ENCODE measurements around the gene LRP6.
"Not testable (repeated sequence)": the region's sequence is repeated elsewhere in the genome, so short reads cannot be mapped to it uniquely, and the experiment has no call there.

Gene LRP6

DNA sequence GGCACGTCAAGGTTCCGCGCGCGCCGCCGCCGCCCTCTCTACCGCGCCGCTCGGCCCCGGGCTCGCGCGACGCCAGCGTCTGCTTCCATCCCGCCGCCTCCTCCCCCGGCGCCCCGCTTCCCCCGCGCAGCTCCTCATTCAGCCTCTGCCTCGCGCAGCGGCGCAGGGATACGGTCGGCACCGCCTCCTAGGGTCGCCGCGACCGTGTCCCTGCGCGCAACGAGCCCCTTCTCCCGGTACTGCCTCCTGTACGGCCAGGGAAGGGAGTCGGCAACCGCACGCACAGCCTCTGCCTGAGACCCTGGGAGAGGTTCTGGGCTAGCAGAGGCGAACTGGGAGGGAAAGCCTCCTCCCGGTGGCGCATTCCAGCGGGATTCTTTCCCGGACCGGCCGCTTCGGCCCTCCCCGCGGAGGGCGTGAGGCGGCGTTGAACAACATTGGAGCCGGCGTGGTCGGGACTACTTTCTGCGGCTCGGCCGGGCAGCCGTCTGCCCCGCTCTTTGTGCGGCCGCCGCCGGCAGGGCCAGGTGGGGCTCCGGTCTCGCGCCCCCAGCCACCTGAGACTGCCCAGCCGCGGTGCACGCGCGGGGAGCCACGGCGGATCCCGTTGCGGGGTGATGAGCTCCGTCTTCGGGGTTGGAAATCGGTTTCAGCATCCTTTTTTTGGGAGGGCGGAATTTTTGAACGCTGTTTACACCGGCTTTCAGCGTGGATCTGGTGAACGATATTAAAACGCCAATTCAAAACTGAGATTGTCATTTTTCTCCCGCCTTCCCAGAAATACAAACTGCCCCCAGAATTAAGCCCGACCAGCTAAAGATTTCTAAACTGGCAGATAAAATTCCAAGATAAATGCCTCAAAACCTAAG lies at the start of gene LRP6:
Gene LRP6, minus strand, starts transcription at position 172 of the 869 bp plus-strand sequence. CDS start 309 bp downstream, outside the sequence.
- peak; percentile 94 for DNase-seq

DNA sequence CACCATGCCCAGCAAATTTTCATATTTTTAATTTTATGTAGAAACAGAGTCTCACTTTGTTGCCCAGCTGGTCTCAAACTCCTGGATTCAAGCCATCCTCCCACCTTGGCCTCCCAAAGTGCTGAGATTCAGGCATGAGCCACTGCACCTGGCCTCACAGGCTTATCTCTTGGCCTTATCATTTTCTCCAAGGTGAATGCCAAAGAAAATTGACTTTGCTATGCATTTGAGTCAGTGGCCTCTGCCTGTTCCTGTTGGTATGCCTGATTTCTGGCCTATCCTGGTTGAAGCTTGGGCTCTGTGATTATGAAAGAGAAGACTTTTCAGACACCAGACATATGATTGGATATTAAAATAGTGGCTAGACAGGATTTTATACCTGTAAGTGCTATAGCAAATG lies 49.0 kb upstream of the LRP6 start:
- DNase-seq = no peak

DNA sequence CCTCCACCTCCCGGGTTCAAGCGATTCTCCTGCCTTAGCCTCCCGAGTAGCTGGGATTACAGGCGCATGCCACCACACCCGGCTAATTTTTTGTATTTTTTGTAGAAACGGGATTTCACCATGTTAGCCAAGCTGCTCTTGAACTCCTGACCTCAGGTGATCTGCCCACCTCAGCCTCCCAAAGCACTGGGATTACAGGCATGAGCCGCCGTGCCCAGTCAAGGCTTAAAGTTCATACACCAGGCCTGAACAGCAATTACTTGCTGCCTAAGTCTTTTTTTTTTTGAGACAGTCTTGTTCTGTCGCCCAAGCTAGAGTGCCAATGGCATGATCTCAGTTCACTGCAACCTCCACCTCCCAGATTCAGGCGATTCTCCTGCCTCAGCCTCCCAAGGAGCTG lies 43.9 kb upstream of the LRP6 start:
- DNase-seq = not testable (repeated sequence)

DNA sequence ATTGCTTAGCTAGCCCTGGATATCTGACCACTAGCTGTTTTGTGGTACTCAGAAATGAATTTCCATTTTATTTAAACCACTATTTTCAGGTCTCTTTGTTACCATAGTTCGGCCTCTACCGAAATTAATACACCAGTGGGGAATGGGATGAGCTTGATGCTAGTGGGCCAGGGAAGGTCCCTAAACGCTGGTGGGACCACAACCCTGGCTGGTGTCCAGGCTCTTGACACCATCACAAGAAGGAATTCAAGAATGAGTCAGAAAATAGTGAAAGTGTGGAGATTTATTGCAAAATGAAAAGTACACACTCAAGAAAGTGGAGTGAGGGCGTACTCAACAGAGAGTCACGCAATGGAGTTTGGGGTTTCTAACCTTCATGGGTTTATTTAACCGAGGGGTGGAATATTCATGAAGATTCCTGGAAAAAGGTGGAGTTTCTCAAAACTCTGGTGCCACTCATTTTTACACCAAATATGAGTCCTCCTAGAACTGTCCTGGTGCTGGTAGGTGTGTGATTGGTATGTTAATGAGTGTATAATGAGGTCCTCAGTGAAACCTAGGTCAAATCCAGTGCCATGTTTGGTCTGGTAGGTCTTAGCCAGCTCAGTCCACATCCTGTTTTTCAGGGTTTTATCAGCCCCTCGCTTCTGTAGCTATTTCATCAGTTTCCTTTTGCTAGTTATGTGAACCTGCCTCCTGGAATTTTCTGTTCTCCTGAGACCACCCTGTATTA lies 38.9 kb upstream of the LRP6 start:
- DNase-seq = no peak

DNA sequence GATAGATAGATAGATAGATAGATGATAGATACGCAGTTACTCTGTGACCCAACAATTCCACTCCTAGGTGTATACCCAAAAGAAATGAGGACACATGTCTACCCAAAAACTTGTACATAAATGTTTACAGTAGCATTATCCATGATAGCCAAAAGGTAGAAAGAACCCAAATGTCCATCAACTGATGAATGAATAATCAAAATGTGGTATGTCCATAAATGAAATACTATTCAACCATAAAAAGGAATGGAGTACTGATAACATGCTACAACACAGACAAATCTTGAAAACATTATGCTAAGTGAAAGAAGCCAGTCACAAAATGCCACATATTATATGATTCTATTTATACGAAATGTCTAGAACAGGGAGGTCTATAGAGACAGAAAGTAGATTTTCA lies 36.1 kb upstream of the LRP6 start:
- DNase-seq = no peak

DNA sequence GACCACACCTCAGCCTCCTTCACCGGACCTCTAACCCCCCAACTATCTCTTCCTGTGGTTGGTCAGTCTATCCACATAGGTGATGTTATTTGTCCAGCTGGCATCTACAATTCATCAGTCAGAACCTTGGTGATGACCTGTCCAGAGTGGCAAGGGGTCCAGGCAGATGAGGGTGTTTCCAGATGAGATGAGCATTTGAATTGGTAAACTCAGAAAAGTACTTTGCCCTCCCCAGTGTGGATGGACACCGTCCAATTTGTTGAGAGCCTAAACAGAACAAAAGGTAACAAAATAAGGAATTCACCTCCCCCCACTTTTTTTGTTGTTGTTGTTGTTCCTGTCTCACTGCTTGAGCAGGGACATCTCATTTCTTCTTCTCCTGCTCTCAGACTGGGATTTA lies 34.3 kb upstream of the LRP6 start:
- DNase-seq = no peak

DNA sequence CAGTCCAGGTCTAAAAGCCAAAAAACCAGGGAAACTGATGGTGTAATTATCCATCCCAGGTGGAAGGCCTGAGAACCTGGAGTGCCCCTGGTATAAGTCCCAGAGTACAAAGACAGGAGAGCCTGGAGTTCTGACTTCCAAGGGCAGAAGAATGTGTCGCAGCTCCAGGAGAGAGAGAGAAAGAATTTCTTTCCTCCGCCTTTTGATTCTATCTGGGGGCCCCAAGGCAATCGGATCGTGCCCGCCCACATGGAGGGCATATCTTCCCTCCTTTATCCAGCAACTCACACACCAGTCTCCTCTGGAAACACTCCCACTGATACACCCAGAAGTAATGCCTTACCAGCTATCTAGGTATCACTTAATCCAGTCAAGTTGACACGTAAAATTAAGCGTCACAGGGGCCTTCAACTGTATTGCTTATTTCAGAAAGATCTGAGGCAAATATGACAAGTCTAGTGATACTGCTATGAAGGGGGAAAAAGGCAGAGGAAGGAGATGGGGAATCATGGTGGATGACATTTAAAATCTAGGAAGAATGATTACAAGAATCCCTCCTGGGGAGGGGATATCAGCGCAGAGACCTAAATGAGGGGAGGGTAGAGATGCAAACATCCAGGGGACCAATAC lies 30.5 kb upstream of the LRP6 start:
- DNase-seq = no peak

DNA sequence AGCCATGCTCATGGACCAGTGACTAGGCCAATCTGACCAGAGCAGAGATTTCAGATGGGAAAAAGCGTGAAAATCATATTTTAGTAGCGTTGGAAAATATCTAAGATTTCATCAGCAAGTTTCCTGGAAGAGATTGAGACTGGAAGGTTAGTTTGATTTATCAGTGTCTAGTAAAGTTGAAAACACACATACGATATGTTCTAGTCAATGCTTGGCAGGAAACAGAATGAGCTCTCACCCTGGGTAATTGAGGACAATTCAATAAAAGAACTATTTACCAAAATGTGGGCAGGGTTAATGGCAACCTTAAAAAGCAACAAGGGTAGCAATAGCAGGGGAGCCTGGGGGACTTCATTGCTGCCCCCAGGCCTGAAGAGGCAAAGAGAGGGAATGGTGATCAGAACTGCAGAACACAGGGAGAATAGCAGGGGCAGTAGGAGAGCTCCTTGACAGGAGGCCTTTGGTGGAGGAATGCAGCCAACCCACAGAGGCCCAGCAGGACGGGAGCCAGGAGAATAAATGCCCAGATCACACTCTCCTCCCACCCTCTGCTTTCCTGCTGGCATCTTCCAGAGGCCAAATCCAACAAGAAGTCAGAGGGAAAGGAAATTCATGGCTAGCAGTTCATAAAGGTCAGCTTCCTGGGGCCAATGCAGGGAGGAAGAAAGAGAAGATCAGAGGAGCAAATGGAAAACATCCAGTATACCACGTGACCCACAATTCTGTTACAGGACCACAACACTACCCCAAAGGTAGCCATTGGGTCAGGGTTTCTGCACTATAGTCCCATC lies 27.6 kb upstream of the LRP6 start:
- no peak for DNase-seq

DNA sequence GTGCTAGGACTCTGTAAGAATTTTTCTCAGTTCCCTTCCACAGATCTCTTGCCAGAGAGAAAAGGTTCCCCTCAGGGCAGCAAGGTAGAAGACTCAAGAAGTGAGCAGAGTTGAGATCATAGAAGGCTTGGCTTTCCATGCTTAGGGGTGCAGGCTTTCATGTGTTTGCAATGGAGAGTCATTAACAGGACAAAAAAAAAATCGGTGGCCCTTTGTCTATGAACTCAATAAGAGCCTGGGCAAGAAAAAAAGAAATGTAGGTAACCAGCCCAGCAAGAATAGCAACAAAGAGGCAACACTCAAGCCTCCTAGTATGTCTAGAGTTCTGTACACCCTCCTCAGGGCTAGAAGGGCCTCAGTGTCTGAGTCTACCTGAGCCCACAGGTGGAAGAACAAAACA lies 23.4 kb upstream of the LRP6 start:
- no peak for DNase-seq

DNA sequence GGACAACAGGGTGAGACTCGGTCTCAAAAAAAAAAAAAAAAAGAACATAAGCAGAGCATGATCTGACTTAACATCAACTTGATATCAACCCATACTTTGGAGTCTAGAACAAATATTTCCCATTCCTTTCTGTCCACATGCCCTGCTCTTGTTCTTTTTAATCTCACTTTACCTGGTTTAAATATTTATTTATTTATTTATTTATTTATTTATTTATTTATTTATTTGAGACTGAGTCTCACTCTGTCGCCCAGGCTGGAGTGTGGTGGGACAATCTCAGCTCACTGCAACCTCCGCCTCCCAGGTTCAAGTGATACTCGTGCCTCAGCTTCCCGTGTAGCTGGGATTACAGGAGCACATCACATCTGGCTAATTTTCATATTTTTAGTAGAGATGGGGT lies 19.6 kb upstream of the LRP6 start:
- DNase-seq = no peak

DNA sequence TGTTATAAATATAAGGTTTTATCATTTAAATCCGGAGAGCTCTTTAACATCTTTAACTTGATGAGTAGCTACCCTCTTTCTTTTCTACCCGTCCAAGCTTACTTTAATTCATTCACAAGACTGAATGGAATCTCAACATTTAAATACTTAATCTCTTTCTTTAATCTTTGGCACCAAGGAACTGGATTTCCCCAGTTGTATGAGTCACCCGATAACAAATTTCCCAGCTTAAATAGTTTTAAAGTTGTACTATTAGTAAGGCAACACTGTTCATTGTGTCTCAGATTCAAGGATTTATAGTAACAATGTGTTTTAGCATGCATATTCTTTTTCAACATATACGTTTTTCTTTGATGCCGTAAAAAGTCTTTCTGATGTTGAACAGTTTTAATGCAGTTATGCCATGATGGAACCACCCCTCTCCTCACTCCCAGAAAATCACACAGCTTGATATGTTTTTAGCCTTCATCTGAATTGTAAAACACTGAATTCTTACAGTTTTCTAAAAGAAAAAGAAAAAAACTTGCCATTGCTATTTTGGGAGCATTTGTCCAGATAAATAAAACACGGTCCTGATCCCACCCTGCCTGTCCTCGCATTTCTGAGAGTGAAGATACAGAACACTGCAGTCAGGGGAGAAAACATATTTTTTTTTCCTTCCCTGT lies 16.0 kb upstream of the LRP6 start:
- peak; percentile 68 for DNase-seq

DNA sequence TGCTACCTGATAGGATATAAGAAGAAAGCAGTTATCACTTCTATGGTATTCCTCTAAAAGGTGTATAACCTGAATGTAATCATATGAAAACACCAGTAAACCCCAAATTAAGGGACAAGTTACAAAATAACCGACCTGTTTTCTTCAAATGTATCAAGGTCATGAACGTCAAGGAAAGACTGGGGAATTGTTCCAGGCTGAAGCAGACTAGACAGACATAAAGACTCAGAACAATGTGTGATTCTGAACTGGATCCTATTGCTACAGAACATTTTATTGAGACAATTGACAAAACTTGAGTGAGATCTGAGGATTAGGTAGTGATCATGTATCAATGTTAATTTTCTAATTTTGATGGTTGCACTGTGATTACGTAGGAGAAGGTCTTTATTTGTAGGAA lies 15.4 kb upstream of the LRP6 start:
- no peak for DNase-seq

DNA sequence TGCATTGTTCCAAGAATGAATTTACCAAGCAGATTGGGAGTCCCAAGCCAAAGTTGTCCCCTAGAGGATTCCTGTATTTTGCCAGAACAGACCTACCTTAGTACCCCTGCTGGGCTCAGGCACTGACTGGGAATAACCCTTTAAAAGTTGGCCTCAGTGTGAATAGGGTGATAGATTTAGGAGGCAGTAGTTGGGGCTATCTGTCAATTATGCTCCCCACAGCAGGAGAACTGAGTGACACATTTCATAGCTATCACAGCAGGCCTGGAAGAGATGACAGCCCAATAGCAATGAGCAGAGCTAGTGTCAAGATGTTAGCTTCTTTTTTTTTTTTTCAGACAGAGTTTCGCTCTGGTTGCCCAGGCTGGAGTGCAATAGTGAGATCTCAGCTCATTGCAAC lies 14.3 kb upstream of the LRP6 start:
- DNase-seq = no peak

DNA sequence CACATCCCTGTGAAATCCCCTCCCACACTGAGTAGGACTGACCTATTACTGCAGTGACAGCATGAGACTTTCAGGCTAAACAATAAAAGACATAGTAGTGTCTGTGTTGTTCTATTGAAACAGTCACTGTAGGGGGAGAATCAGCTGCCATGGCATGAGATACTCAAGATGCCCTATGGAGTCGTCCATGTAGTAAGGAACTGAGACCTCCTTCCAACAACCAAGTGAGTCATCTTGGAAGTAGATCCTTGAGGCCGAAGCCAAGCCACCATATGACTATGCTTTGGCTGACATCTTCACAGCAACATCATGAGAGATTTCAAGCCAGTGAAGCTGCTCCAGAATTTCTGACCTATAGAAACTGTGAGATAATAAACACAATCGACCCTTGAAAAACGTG lies 12.1 kb upstream of the LRP6 start:
- DNase-seq = no peak

DNA sequence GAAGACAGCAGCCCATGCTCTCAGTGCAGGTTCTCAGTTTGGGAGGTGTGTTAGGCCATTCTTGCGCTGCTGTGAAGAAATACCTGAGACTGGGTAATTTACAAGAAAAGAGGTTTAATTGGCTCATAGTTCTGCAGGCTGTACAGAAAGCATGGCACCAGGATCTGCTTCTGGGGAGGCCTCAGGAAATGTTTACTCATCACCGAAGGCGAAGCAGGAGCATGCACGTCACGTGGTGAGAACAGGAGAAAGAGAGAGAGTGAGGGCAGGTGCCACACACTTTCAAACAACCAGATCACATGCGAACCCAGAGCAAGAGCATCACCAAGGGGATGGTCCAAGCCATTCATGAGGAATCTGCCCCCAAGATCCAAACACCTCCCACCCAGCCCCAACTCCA lies 9.0 kb upstream of the LRP6 start:
- DNase-seq = no peak

DNA sequence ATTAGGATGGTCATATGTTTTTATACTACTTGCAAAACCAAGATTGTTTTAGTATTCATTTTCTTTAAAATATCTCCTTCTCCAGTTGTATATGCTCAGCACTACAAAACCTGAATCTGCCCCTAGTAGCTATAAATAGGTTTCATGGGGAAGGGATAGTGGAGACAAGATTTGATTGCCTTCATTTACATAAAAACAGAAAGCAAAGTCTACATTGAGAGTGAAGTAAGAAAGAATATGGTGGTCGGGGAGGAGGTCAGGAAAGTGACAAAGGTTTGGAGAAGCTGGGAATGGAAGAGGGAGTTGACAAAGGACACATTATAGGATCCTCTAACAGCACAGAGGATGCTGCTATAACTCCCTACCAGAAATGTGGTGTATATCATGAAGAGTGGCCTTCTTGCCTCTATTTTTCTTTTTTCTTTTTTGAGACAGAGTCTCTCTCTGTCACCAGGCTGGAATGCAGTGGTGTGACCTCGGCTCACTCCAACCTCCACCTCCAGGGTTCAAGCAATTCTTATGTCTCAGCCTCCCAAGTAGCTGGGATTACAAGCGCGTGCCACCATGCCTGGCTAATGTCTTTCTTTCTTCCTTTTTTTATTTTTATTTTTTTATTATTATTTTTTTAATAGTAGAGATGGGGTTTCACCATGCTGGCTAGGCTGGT lies 6.6 kb upstream of the LRP6 start:
- DNase-seq = no peak

DNA sequence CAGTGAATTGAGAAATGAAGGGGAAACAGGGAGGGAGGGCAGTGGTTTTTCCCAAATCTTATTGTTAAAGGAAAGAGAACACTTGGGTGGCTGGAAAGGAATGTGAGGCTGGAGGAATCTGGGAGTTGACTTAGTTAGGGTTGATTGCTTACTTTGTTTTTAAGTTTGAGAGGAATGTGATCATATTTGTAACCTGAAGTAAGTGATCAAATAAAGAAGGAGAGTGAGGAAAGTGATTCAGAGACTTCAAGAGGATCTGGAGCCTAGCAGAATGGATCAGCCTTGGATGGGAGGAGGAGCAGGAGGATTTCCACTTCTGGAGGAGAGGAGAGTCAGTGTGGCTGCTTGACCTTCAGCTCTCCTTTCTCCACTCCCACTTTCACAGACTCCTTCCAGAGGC lies 6.0 kb upstream of the LRP6 start:
- peak; percentile 90 for DNase-seq

DNA sequence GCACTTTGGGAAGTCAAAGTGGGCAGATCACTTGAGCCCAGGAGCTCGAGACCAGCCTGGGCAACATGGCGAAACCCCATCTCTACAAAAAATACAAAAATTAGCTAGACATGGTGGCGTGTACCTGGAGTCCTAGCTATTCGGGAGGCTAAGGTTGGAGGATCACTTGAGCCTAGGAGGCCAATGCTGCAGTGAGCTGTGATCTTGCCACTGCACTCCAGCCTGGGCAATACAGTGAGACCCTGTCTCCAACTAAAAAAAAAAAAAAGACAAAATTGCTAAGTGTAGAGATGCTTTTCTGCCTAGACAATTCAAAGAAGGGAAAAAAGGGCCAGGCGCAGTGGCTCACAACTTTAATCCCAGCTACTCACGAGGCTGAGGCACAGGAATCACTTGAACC lies 3.4 kb upstream of the LRP6 start:
- no peak for DNase-seq

DNA sequence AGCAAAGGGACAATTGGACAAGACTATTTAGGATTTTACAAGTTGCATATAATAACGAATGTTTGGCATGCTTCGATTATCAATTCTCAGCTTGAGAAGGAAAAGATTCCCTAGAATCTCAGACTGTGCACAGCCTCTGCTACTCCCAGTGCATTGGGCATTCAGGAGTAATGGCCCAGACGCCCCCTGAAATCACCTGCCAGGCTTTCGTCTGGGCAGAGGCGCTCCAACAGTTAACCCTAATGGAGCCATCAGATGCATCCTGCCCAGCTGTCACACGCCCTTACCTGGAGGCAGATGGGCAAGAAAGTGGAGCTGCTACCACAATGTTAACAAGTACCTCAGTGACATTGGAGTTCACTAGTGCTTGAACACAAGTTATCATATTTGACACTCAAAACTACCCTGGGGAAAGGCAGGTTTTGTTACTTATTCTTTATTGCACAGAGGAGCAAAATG lies 927 bp upstream of the LRP6 start:
- no peak for DNase-seq

DNA sequence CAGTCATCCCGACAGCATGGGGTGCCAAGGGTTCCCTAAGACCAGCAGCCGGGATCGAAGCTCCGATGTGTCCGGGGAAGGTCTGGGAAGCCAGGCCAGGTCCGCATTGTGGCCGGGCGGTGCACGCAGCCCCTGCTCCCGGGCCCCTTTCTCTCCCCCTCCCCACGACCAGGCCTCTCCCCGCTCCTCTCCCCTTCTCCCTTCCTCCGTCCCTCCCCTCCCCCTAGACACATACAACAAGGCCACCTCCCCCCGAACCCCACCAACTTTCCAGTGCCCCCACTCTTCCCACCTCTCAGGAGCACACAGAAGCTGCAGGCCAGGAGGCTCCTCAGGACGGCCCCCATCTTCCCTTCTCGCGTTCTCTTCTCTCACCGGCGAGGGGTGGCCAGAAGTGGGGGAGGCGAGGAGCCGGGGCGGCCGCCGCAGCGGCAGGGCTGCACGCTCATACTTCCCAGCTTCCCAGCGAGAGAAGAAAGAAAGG lies 413 bp downstream of the LRP6 start:
- no peak for DNase-seq

DNA sequence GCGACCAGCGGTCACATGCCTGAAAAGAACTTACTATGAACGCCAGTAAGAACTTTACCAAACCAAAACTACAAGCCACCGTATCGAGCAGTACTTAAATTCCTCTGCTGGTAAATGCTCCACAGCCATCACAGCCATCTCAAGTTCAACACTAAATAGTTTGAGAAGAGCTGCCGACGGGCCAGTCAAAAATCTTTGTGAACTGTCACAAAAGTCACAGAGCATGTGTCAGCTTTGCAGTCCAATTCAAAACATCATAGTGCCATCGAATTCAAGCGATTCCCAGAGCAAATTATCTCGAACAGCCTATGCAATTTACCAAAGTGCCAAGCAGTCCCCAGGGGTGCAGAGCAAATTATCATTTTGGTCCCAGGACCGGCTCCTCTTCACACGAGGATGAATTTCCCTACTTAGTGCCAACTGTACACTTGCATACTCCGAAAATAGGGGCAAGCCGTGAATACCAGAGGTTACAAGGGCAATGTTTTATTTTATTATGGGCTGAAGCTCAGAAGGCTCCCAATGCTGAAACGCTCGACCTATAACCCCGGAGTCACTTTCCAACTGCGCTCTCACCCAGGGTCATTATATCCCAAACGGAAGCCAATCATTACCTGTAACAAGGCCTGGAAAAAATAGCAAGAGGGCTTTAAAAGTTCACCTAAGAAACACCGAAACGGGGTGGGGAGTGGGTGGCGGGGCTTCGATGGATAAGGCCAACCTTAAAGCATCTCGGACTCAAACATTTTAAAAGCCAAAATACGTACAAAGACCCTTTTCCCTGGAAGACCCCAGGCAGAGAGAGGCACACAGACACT lies 1.1 kb downstream of the LRP6 start:
- peak; percentile 41 for DNase-seq
